Ovary (tissue), 9 donors: ENCODE results near the gene KCNAB3. TPM values are rescaled to one million over a fixed set of nuclear protein-coding genes. Genes with fewer than 3 reads are reported as not detected.
A peak's percentile ranks its signal among the peaks of the same experiment; 100 is the strongest.

Experiments
- DNase-seq, 5 donors: peaks; one replicate each; pipeline ENCODE4 v3.0.0-alpha.2; 2019 to 2020
- H3K27ac ChIP-seq, 2 donors: fragments of 200-600 bp; one replicate each; pipeline versions ENCODE4 v1.5.1 to v1.8.0; 2019 to 2022
- H3K27me3 ChIP-seq: fragments of 200-600 bp; one replicate; pipeline ENCODE4 v1.8.0; 2022
- H3K36me3 ChIP-seq: fragments of 200-600 bp; sonication (generic); one replicate; pipeline ENCODE4 v1.5.1; 2019
- H3K4me1 ChIP-seq: one replicate; pipeline ENCODE4 v1.8.1; 2013; ENCODE audit warnings: mild to moderate bottlenecking, moderate library complexity; ENCODE audit not compliant: insufficient read depth
- H3K4me3 ChIP-seq: fragments of 200-600 bp; sonication (generic); one replicate; pipeline ENCODE4 v1.5.1; 2017
- H3K9me3 ChIP-seq, 2 donors: fragments of 200-600 bp in 1 of 2; sonication (generic) in 1 of 2; one replicate each; pipeline versions ENCODE4 v1.5.1 to v1.8.1; 2013 to 2019; ENCODE audit warnings: mild to moderate bottlenecking in 1 of 2, moderate library complexity in 1 of 2
- CTCF ChIP-seq, 3 donors: fragments of 450-650 bp in 2 of 3; fragments of 200-600 bp in 1 of 3; IDR thresholded peaks; one replicate each; pipeline versions ENCODE4 v1.5.1 to v1.8.0; 2016 to 2022; ENCODE audit warnings: antibody characterized with exemption in 3 of 3, mild to moderate bottlenecking in 1 of 3
- EP300 ChIP-seq: sonication (generic); formaldehyde crosslinking; IDR thresholded peaks from one replicate; pipeline ENCODE4 v1.6.1; 2017; ENCODE audit warnings: antibody characterized with exemption
- POLR2A ChIP-seq: fragments of 450-650 bp; IDR thresholded peaks from one replicate; pipeline ENCODE4 v1.6.1; 2017; ENCODE audit warnings: antibody characterized with exemption, mild to moderate bottlenecking, moderate library complexity
- WGBS, 3 donors: extraction: QIAGEN DNeasy Blood & Tissue Kit in 1 of 3; methylation state at CpG; one replicate each; pipeline versions ENCODE4 v1.1.5 to v1.1.7; 2013 to 2017; 5-methylcytosine and 5-hydroxymethylcytosine counted together
- intact Hi-C, 4 donors: fragments of 100-400 bp; cut with DNase I; formaldehyde crosslinking; loops; one replicate each; pipeline versions ENCODE4 v1.11.0 to v1.15.1; 2022 to 2023
- polyA plus RNA-seq, 2 donors: library from polyadenylated mRNA; stranded (reverse); fragments of 200-250 nt in 1 of 2; fragments of 350-450 nt in 1 of 2; fragmentation: Illumina TruSeq in 1 of 2; extraction: RNeasy Lipid Tissue Mini Kit (QIAGEN cat#74804) in 1 of 2; gene quantifications; one replicate each; pipeline ENCODE4 v1.2.3, GENCODE V29; 2013 to 2014
- total RNA-seq, 7 donors: library from RNA; depleted of rRNA in 2 of 7; stranded (reverse); fragments of >200 nt in 2 of 7; fragmentation: NEBNext Ultra II Directional in 3 of 7; extraction: Animal tissue kit (Norgen Biotek cat#: 25700) in 3 of 7; gene quantifications; one replicate each; pipeline versions ENCODE4 v1.1.0 to v1.2.4, GENCODE V29; 2016 to 2023
- donor health status: DM: no; HTN: no; CAD: no; lungs with moderate emphysema.
- donor health status: DM: no; HTN: no; CAD: no.
- donor health status: Bipolar disorder and iron deficiency.
- donor health status: DM: yes; HTN: yes; CAD: no.
- donor health status: DM: no; HTN: no; CAD: no.
- donor health status: DM: yes; HTN: yes; CAD: no.

KCNAB3 gene
- total and polyA plus RNA-seq, 9 donors, result 0.48 to 5.9 (median 2.2) TPM

- Histone ChIP-seq H3K27me3 (no peaks in the 10 kb centered on the region), H3K4me3 (peak within 1 kb of the TSS; percentile 56), H3K27ac (peak within 1 kb of the TSS; percentile 97 to 98), H3K36me3 (no peaks in the 10 kb centered on the region), H3K4me1 (peaks cover 4% of the 10 kb centered on the region), H3K9me3 (no peaks in the 10 kb centered on the region)
- peak; percentile 58 for TF ChIP-seq POLR2A
- TF ChIP-seq CTCF (IDR thresholded peaks at IDR 0.05), result peak in 2 of 3 donors; percentile 6 to 19
- no peak for TF ChIP-seq EP300
- peak; percentile 94 to 97 (median 96) for DNase-seq
- intact Hi-C loops, result loop anchor here in 1 of 4 donors (2.0 kb wide), 1 partner anchor 15 kb away; the partner anchor contains the start of gene TRAPPC1
- 0% methylated on average over 58 to 100 of the region's 100 CpGs for WGBS, 3 donors
Measured at GRCh38 chr17:7915611-7916384, 13.9 kb downstream of the KCNAB3 start, which contains the start of gene RNF227. Gene RNF227, minus strand, starts transcription at chr17:7916289. Its CDS starts 94 bp downstream, at chr17:7916195.

- H3K27ac ChIP-seq, result peak overlapping the region; percentile 97 to 98
- H3K4me1 ChIP-seq, result peaks cover 4% of the 10 kb centered on the region
- no peaks in the 10 kb centered on the region for H3K36me3 ChIP-seq
- no peaks in the 10 kb centered on the region for H3K27me3 ChIP-seq
- peak in 3 of 5 donors; percentile 47 to 67 (median 66) for DNase-seq
- WGBS, 3 donors, result 1% methylated on average over 15 of the region's 15 CpGs
- intact Hi-C loops, result no loop called here
- peak overlapping the region; percentile 56 for H3K4me3 ChIP-seq
- no peak for TF ChIP-seq POLR2A
- no peak for TF ChIP-seq CTCF (IDR thresholded peaks at IDR 0.05)
- TF ChIP-seq EP300, result no peak
- no peaks in the 10 kb centered on the region for H3K9me3 ChIP-seq
Measured at GRCh38 chr17:7915179-7915610, 14.5 kb downstream of the KCNAB3 start.

- TF ChIP-seq CTCF (IDR thresholded peaks at IDR 0.05) (peak in 2 of 3 donors; percentile 42 to 61), EP300 (no peak)
- Histone ChIP-seq H3K4me3 (no peak overlapping the region), H3K27ac (no peak overlapping the region), H3K36me3 (no peaks in the 10 kb centered on the region), H3K27me3 (no peaks in the 10 kb centered on the region), H3K9me3 (no peaks in the 10 kb centered on the region), H3K4me1 (peaks cover 4% of the 10 kb centered on the region)
- DNase-seq, result peak in 1 of 5 donors; percentile 37
- WGBS, 3 donors, result 51 to 55% (median 52%) methylated on average over 3 of the region's 3 CpGs
- intact Hi-C loops, result loop anchor here in 3 of 4 donors (5.0 kb wide), 1 partner anchor 74 kb away; no protein-coding TSS in a partner anchor
Measured at GRCh38 chr17:7912927-7913524, 16.6 kb downstream of the KCNAB3 start.

- H3K27ac ChIP-seq, result no peak overlapping the region
- intact Hi-C loops, result loop anchor here in 3 of 4 donors (5.0 kb wide), 1 partner anchor 76 kb away; no protein-coding TSS in a partner anchor
- no peak overlapping the region for H3K4me3 ChIP-seq
- H3K4me1 ChIP-seq, result peaks cover 2% of the 10 kb centered on the region
- no peak for TF ChIP-seq EP300
- TF ChIP-seq CTCF (IDR thresholded peaks at IDR 0.05), result no peak
- no peak for TF ChIP-seq POLR2A
- no peaks in the 10 kb centered on the region for H3K36me3 ChIP-seq
- no peaks in the 10 kb centered on the region for H3K27me3 ChIP-seq
- WGBS, 3 donors, result 52 to 61% (median 61%) methylated on average over 9 of the region's 9 CpGs
- DNase-seq, result no peak
- H3K9me3 ChIP-seq, result no peaks in the 10 kb centered on the region
Measured at GRCh38 chr17:7911116-7911515, 18.5 kb downstream of the KCNAB3 start.
